ENCODE measurements around the gene SLX4.
"Not testable (repeated sequence)": the region's sequence is repeated elsewhere in the genome, so short reads cannot be mapped to it uniquely, and the experiment has no call there.

SLX4 gene

GRCh38 chr16:3609895-3610697, 1.3 kb downstream of the SLX4 start:
- no peak overlapping the region for H2BK5ac ChIP-seq (ENCODE audit: low read length)
- no peaks in the 10 kb centered on the region for H3K27me3 ChIP-seq (ENCODE audit: control insufficient read depth in 3 of 3, insufficient read depth in 3 of 3, low read depth in 1 of 3, low read length in 3 of 3)
- H3K9me3 ChIP-seq (replicated peaks in 1 of 2; ENCODE audit: control insufficient read depth in 2 of 2, insufficient read depth in 1 of 2, low read depth in 1 of 2, low read length in 2 of 2): no peaks in the 10 kb centered on the region
- no peak overlapping the region for H3K14ac ChIP-seq (ENCODE audit: low read length)
- H3K18ac ChIP-seq (ENCODE audit: low read length): no peak overlapping the region
- DNase-seq (ENCODE audit: low spot score): no peak
- no CpG with 5 or more reads among the region's 14 CpGs for WGBS, 2 donors (ENCODE audit: extremely low coverage in 2 of 2, insufficient read length in 2 of 2, insufficient replicate concordance in 1 of 2)
- H4K8ac ChIP-seq (ENCODE audit: low read depth, low read length): no peak overlapping the region
- no peak overlapping the region for H3K23ac ChIP-seq (ENCODE audit: low read depth, low read length, poor library complexity)
- no peak overlapping the region for H2AFZ ChIP-seq (ENCODE audit: low read length)
- no peak overlapping the region for H2AK5ac ChIP-seq (ENCODE audit: low read depth, low read length)
- H3K27ac ChIP-seq (replicated peaks; ENCODE audit: low read length): no peak overlapping the region
- no peak overlapping the region for H2BK120ac ChIP-seq (ENCODE audit: low read depth, low read length)
- H3K4me1 ChIP-seq (ENCODE audit: control insufficient read depth in 2 of 2, insufficient read depth in 1 of 2, low read depth in 1 of 2, low read length in 2 of 2): peaks cover 5 to 6% of the 10 kb centered on the region in 2 donors
- H3K9ac ChIP-seq (ENCODE audit: low read depth, low read length, poor library complexity): no peak overlapping the region
- H3K4me3 ChIP-seq (ENCODE audit: low read length in 2 of 2): peak overlapping the region in 1 of 2 donors; percentile 69
- H3K36me3 ChIP-seq (replicated peaks in 1 of 2; ENCODE audit: control insufficient read depth in 2 of 2, insufficient read depth in 2 of 2, low read length in 2 of 2): peaks cover 4 to 39% of the 10 kb centered on the region in 2 donors
- no peak overlapping the region for H2BK15ac ChIP-seq (ENCODE audit: low read length)
- no peak overlapping the region for H4K91ac ChIP-seq (ENCODE audit: low read depth, low read length, poor library complexity)
- no peak overlapping the region for H3K4ac ChIP-seq (ENCODE audit: low read length)
- peak overlapping the region; percentile 70 for H3K4me2 ChIP-seq (ENCODE audit: insufficient read depth, low read length, poor library complexity, severe bottlenecking)
- H2BK12ac ChIP-seq (ENCODE audit: low read length): no peak overlapping the region
- peaks cover 6% of the 10 kb centered on the region for H3K79me1 ChIP-seq (ENCODE audit: low read depth, low read length)

GRCh38 chr16:3608976-3609375, 2.4 kb downstream of the SLX4 start:
- not testable (repeated sequence) for DNase-seq (ENCODE audit: low spot score); H2BK120ac ChIP-seq (ENCODE audit: low read depth, low read length); H3K23ac ChIP-seq (ENCODE audit: low read depth, low read length, poor library complexity); H3K27ac ChIP-seq (replicated peaks; ENCODE audit: low read length); H3K9ac ChIP-seq (ENCODE audit: low read depth, low read length, poor library complexity); H4K91ac ChIP-seq (ENCODE audit: low read depth, low read length, poor library complexity); H2BK12ac ChIP-seq (ENCODE audit: low read length); H3K27me3 ChIP-seq (ENCODE audit: control insufficient read depth in 3 of 3, insufficient read depth in 3 of 3, low read depth in 1 of 3, low read length in 3 of 3); H3K4me3 ChIP-seq (ENCODE audit: low read length in 2 of 2); H3K4ac ChIP-seq (ENCODE audit: low read length); H3K14ac ChIP-seq (ENCODE audit: low read length); H3K9me3 ChIP-seq (replicated peaks in 1 of 2; ENCODE audit: control insufficient read depth in 2 of 2, insufficient read depth in 1 of 2, low read depth in 1 of 2, low read length in 2 of 2); H3K79me1 ChIP-seq (ENCODE audit: low read depth, low read length); H3K4me2 ChIP-seq (ENCODE audit: insufficient read depth, low read length, poor library complexity, severe bottlenecking); H3K4me1 ChIP-seq (ENCODE audit: control insufficient read depth in 2 of 2, insufficient read depth in 1 of 2, low read depth in 1 of 2, low read length in 2 of 2); H4K8ac ChIP-seq (ENCODE audit: low read depth, low read length); H3K18ac ChIP-seq (ENCODE audit: low read length); H2AK5ac ChIP-seq (ENCODE audit: low read depth, low read length); H2AFZ ChIP-seq (ENCODE audit: low read length); H2BK15ac ChIP-seq (ENCODE audit: low read length); H2BK5ac ChIP-seq (ENCODE audit: low read length)
- H3K36me3 ChIP-seq (replicated peaks in 1 of 2; ENCODE audit: control insufficient read depth in 2 of 2, insufficient read depth in 2 of 2, low read length in 2 of 2): peaks cover 2 to 36% of the 10 kb centered on the region in 2 donors
- no CpG with 5 or more reads among the region's 13 CpGs for WGBS, 2 donors (ENCODE audit: extremely low coverage in 2 of 2, insufficient read length in 2 of 2, insufficient replicate concordance in 1 of 2)

GRCh38 chr16:3608069-3608468, 3.3 kb downstream of the SLX4 start:
- H3K36me3 ChIP-seq (replicated peaks in 1 of 2; ENCODE audit: control insufficient read depth in 2 of 2, insufficient read depth in 2 of 2, low read length in 2 of 2): peaks cover 5 to 45% of the 10 kb centered on the region in 2 donors
- H2BK15ac ChIP-seq (ENCODE audit: low read length): no peak overlapping the region
- H3K14ac ChIP-seq (ENCODE audit: low read length): no peak overlapping the region
- no peak overlapping the region for H2AFZ ChIP-seq (ENCODE audit: low read length)
- H2AK5ac ChIP-seq (ENCODE audit: low read depth, low read length): no peak overlapping the region
- H3K4me3 ChIP-seq (ENCODE audit: low read length in 2 of 2): no peak overlapping the region
- no peak overlapping the region for H3K4ac ChIP-seq (ENCODE audit: low read length)
- H3K18ac ChIP-seq (ENCODE audit: low read length): no peak overlapping the region
- no peak overlapping the region for H4K91ac ChIP-seq (ENCODE audit: low read depth, low read length, poor library complexity)
- H3K27ac ChIP-seq (replicated peaks; ENCODE audit: low read length): no peak overlapping the region
- H3K9ac ChIP-seq (ENCODE audit: low read depth, low read length, poor library complexity): no peak overlapping the region
- H3K4me2 ChIP-seq (ENCODE audit: insufficient read depth, low read length, poor library complexity, severe bottlenecking): no peak overlapping the region
- H2BK120ac ChIP-seq (ENCODE audit: low read depth, low read length): no peak overlapping the region
- WGBS, 2 donors (ENCODE audit: extremely low coverage in 2 of 2, insufficient read length in 2 of 2, insufficient replicate concordance in 1 of 2): no CpG with 5 or more reads among the region's 5 CpGs
- no peak overlapping the region for H4K8ac ChIP-seq (ENCODE audit: low read depth, low read length)
- H3K79me1 ChIP-seq (ENCODE audit: low read depth, low read length): peaks cover 6% of the 10 kb centered on the region
- H3K9me3 ChIP-seq (replicated peaks in 1 of 2; ENCODE audit: control insufficient read depth in 2 of 2, insufficient read depth in 1 of 2, low read depth in 1 of 2, low read length in 2 of 2): no peaks in the 10 kb centered on the region
- H3K27me3 ChIP-seq (ENCODE audit: control insufficient read depth in 3 of 3, insufficient read depth in 3 of 3, low read depth in 1 of 3, low read length in 3 of 3): no peaks in the 10 kb centered on the region
- DNase-seq (ENCODE audit: low spot score): no peak
- peaks cover 5 to 6% of the 10 kb centered on the region in 2 donors for H3K4me1 ChIP-seq (ENCODE audit: control insufficient read depth in 2 of 2, insufficient read depth in 1 of 2, low read depth in 1 of 2, low read length in 2 of 2)
- H2BK12ac ChIP-seq (ENCODE audit: low read length): no peak overlapping the region
- H3K23ac ChIP-seq (ENCODE audit: low read depth, low read length, poor library complexity): no peak overlapping the region
- no peak overlapping the region for H2BK5ac ChIP-seq (ENCODE audit: low read length)

GRCh38 chr16:3607634-3608033, 3.8 kb downstream of the SLX4 start:
- no peaks in the 10 kb centered on the region for H3K27me3 ChIP-seq (ENCODE audit: control insufficient read depth in 3 of 3, insufficient read depth in 3 of 3, low read depth in 1 of 3, low read length in 3 of 3)
- H2AK5ac ChIP-seq (ENCODE audit: low read depth, low read length): no peak overlapping the region
- DNase-seq (ENCODE audit: low spot score): no peak
- no CpG with 5 or more reads among the region's 2 CpGs for WGBS, 2 donors (ENCODE audit: extremely low coverage in 2 of 2, insufficient read length in 2 of 2, insufficient replicate concordance in 1 of 2)
- H3K36me3 ChIP-seq (replicated peaks in 1 of 2; ENCODE audit: control insufficient read depth in 2 of 2, insufficient read depth in 2 of 2, low read length in 2 of 2): peaks cover 8 to 49% of the 10 kb centered on the region in 2 donors
- no peak overlapping the region for H2BK12ac ChIP-seq (ENCODE audit: low read length)
- H3K4me3 ChIP-seq (ENCODE audit: low read length in 2 of 2): no peak overlapping the region
- H4K8ac ChIP-seq (ENCODE audit: low read depth, low read length): no peak overlapping the region
- no peak overlapping the region for H2BK15ac ChIP-seq (ENCODE audit: low read length)
- H3K9me3 ChIP-seq (replicated peaks in 1 of 2; ENCODE audit: control insufficient read depth in 2 of 2, insufficient read depth in 1 of 2, low read depth in 1 of 2, low read length in 2 of 2): no peaks in the 10 kb centered on the region
- no peak overlapping the region for H3K18ac ChIP-seq (ENCODE audit: low read length)
- H2BK5ac ChIP-seq (ENCODE audit: low read length): no peak overlapping the region
- no peak overlapping the region for H3K4ac ChIP-seq (ENCODE audit: low read length)
- H2AFZ ChIP-seq (ENCODE audit: low read length): no peak overlapping the region
- peaks cover 6% of the 10 kb centered on the region for H3K79me1 ChIP-seq (ENCODE audit: low read depth, low read length)
- no peak overlapping the region for H3K9ac ChIP-seq (ENCODE audit: low read depth, low read length, poor library complexity)
- H3K4me2 ChIP-seq (ENCODE audit: insufficient read depth, low read length, poor library complexity, severe bottlenecking): no peak overlapping the region
- no peak overlapping the region for H3K14ac ChIP-seq (ENCODE audit: low read length)
- no peak overlapping the region for H2BK120ac ChIP-seq (ENCODE audit: low read depth, low read length)
- no peak overlapping the region for H3K27ac ChIP-seq (replicated peaks; ENCODE audit: low read length)
- H3K4me1 ChIP-seq (ENCODE audit: control insufficient read depth in 2 of 2, insufficient read depth in 1 of 2, low read depth in 1 of 2, low read length in 2 of 2): peaks cover 5 to 6% of the 10 kb centered on the region in 2 donors
- H3K23ac ChIP-seq (ENCODE audit: low read depth, low read length, poor library complexity): no peak overlapping the region
- H4K91ac ChIP-seq (ENCODE audit: low read depth, low read length, poor library complexity): no peak overlapping the region
